ENCODE results near the gene SOD3. TPM values are rescaled to one million over a fixed set of nuclear protein-coding genes. Genes with fewer than 3 reads are reported as not detected.

SOD3 gene
- total and polyA plus RNA-seq, 9 of the 15 experiments (the other 6 are each of a cell fraction or from before 2014, with no cell fraction given), result 0.10 to 0.31 (median 0.24) TPM; not detected in 6

- no peak for ATAC-seq
- H3K9ac ChIP-seq (ENCODE audit: insufficient read depth in 1 of 2, low read depth in 2 of 2, low read length in 2 of 2), result no peak overlapping the region
- BruUV-seq (replicated peaks), result no TSS peak
- 3% methylated on average over 6 of the region's 6 CpGs for WGBS (ENCODE audit: insufficient coverage, low coverage, missing lambda C conversion rate)
- ChIA-PET CTCF (ENCODE audit: low intra/inter-chr PET ratio) (no interaction called here), POLR2A (interaction anchor here (1.0 kb wide), 1 partner anchor 10 kb away, joined by 3 read pairs; no protein-coding TSS in a partner anchor)
- H3K27me3 ChIP-seq (ENCODE audit: control insufficient read depth in 2 of 2, insufficient read depth in 2 of 2, low read length in 2 of 2), result peaks cover 9 to 38% of the 10 kb centered on the region in 2 experiments
- H3K79me2 ChIP-seq (ENCODE audit: control insufficient read depth, insufficient read depth, low read length), result no peaks in the 10 kb centered on the region
- H3K9me3 ChIP-seq (replicated peaks; ENCODE audit: control insufficient read depth, insufficient read depth, low read depth, low read length), result no peaks in the 10 kb centered on the region
- FAIRE-seq, result no peak
- intact Hi-C loops (cut with micrococcal nuclease) (no loop called here), in situ Hi-C loops (cut with MboI) (no loop called here)
- no peak overlapping the region for H3K4me2 ChIP-seq (ENCODE audit: insufficient read depth, low read length)
- H2AFZ ChIP-seq (ENCODE audit: low read depth, low read length), result no peak overlapping the region
- DNase-seq (ENCODE audit: extremely low read depth in 1 of 4, low spot score in 3 of 4), result no peak
- H4K20me1 ChIP-seq (replicated peaks; ENCODE audit: control insufficient read depth, insufficient read depth, low read length), result no peaks in the 10 kb centered on the region
- H3K4me3 ChIP-seq, result no peak overlapping the region
- no peak for TF ChIP-seq TGIF2 (CRISPR knock-in tag; IDR thresholded peaks at IDR 0.05)
- H3K27ac ChIP-seq (ENCODE audit: extremely low read depth, low read depth, low read length), result no peak overlapping the region
- H3K36me3 ChIP-seq (ENCODE audit: control insufficient read depth, insufficient read depth, low read length), result no peaks in the 10 kb centered on the region
- H3K9me1 ChIP-seq (ENCODE audit: control insufficient read depth, insufficient read depth, low read length), result no peaks in the 10 kb centered on the region
- H3K4me1 ChIP-seq (replicated peaks in 1 of 2; ENCODE audit: control insufficient read depth in 2 of 2, insufficient read depth in 2 of 2, low read length in 2 of 2), result no peaks in the 10 kb centered on the region
Observed at GRCh38 chr4:24836661-24837242, 41.4 kb downstream of the SOD3 start.

- ChIA-PET CTCF (ENCODE audit: low intra/inter-chr PET ratio) (no interaction called here), POLR2A (no interaction called here)
- Histone ChIP-seq H2AFZ (ENCODE audit: low read depth, low read length) (no peak overlapping the region), H3K27ac (ENCODE audit: extremely low read depth, low read depth, low read length) (no peak overlapping the region), H3K36me3 (ENCODE audit: control insufficient read depth, insufficient read depth, low read length) (no peaks in the 10 kb centered on the region), H3K9me1 (ENCODE audit: control insufficient read depth, insufficient read depth, low read length) (no peaks in the 10 kb centered on the region), H3K9ac (ENCODE audit: insufficient read depth in 1 of 2, low read depth in 2 of 2, low read length in 2 of 2) (no peak overlapping the region), H3K4me3 (no peak overlapping the region), H3K27me3 (ENCODE audit: control insufficient read depth in 2 of 2, insufficient read depth in 2 of 2, low read length in 2 of 2) (peaks cover 9 to 40% of the 10 kb centered on the region in 2 experiments), H4K20me1 (replicated peaks; ENCODE audit: control insufficient read depth, insufficient read depth, low read length) (no peaks in the 10 kb centered on the region), H3K4me2 (ENCODE audit: insufficient read depth, low read length) (no peak overlapping the region), H3K79me2 (ENCODE audit: control insufficient read depth, insufficient read depth, low read length) (no peaks in the 10 kb centered on the region), H3K9me3 (replicated peaks; ENCODE audit: control insufficient read depth, insufficient read depth, low read depth, low read length) (no peaks in the 10 kb centered on the region), H3K4me1 (replicated peaks in 1 of 2; ENCODE audit: control insufficient read depth in 2 of 2, insufficient read depth in 2 of 2, low read length in 2 of 2) (no peaks in the 10 kb centered on the region)
- no peak for DNase-seq (ENCODE audit: extremely low read depth in 1 of 4, low spot score in 3 of 4)
- BruUV-seq (replicated peaks), result no TSS peak
- intact Hi-C loops (cut with micrococcal nuclease), result no loop called here
- no peak for FAIRE-seq
- no peak for ATAC-seq
- in situ Hi-C loops (cut with MboI), result no loop called here
- TF ChIP-seq BDP1 (IDR thresholded peaks at IDR 0.05; ENCODE audit: insufficient read depth, insufficient read length) (no peak), ZNF175 (CRISPR knock-in tag; IDR thresholded peaks at IDR 0.05; ENCODE audit: low read depth) (no peak), IRF2 (CRISPR knock-in tag; IDR thresholded peaks at IDR 0.05) (no peak), THRB (CRISPR knock-in tag; conservative IDR thresholded peaks at IDR 0.05) (no peak), ZNF384 (IDR thresholded peaks at IDR 0.05; ENCODE audit: low read depth, low read length) (no peak), ZNF280B (CRISPR knock-in tag; IDR thresholded peaks at IDR 0.05) (no peak), CCAR2 (IDR thresholded peaks at IDR 0.05; ENCODE audit: low read depth, low read length) (no peak), MAFG (tag; conservative IDR thresholded peaks at IDR 0.05) (no peak), ILK (tag; IDR thresholded peaks at IDR 0.05; ENCODE audit: borderline replicate concordance, low read depth) (no peak)
- 3% methylated on average over 7 of the region's 7 CpGs for WGBS (ENCODE audit: insufficient coverage, low coverage, missing lambda C conversion rate)
Observed at GRCh38 chr4:24837336-24837735, 42.0 kb downstream of the SOD3 start.

All from K562 (cell line).